GM18870 (cell line): Measurements from ENCODE around the gene NT5C3A.
A peak's percentile ranks its signal among the peaks of the same experiment; 100 is the strongest.
"Not testable (repeated sequence)": the region's sequence is repeated elsewhere in the genome, so short reads cannot be mapped to it uniquely, and the experiment has no call there.

Experiments
- ATAC-seq: cut with Tn5 transposase; IDR thresholded peaks from one replicate; pipeline ENCODE4 v1.9.1; 2021; ENCODE audit warnings: moderate library complexity; ENCODE audit not compliant: unreplicated experiment

NT5C3A gene

GRCh38 chr7:32991068-32991585, 71.4 kb downstream of the NT5C3A start:
- ATAC-seq, result not testable (repeated sequence)

GRCh38 chr7:32988148-32988547, 74.4 kb downstream of the NT5C3A start:
- peak; percentile 71 for ATAC-seq

GRCh38 chr7:32979902-32980301, 82.7 kb downstream of the NT5C3A start:
- ATAC-seq, result not testable (repeated sequence)

GRCh38 chr7:32979246-32979645, 83.3 kb downstream of the NT5C3A start:
- not testable (repeated sequence) for ATAC-seq

- not testable (repeated sequence) for ATAC-seq
Observed at GRCh38 chr7:32977159-32977558, 85.4 kb downstream of the NT5C3A start.

- not testable (repeated sequence) for ATAC-seq
Observed at GRCh38 chr7:32971967-32972366, 90.6 kb downstream of the NT5C3A start.

GRCh38 chr7:32967268-32967582, 95.4 kb downstream of the NT5C3A start:
- ATAC-seq, result not testable (repeated sequence)

GRCh38 chr7:32966489-32967267, 95.9 kb downstream of the NT5C3A start:
- ATAC-seq, result not testable (repeated sequence)

GRCh38 chr7:32964461-32965159, 98.0 kb downstream of the NT5C3A start:
- peak; percentile 89 for ATAC-seq
